ENCODE measurements around the gene BMP7. TPM values are rescaled to one million over a fixed set of nuclear protein-coding genes. Genes with fewer than 3 reads are reported as not detected.

BMP7 gene
- total and polyA plus RNA-seq, 2 donors (not counting 3 experiments of a cell fraction or from before 2014, with no cell fraction given), result not detected

DNA sequence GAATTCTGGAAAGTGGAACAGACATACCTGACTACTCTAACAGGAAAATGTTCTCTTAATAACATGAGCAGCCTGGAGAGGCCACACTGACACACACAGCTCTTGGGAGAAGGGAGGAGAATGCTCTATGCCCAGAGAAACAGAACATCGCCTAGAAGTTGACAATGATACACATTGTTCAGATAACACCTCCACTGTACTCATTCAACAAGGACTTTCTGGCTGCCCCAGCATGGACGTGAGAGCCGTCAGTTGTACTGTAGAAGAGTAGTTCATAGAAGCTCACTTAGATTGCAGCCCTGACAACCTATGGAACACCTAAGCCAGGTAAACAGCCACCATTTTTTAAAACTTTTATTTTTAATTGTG lies 28.9 kb downstream of the BMP7 start:
- Histone ChIP-seq H3K9me3 (replicated peaks; ENCODE audit: control insufficient read depth, insufficient read depth, low read length) (no peaks in the 10 kb centered on the region), H3K79me2 (ENCODE audit: control insufficient read depth, insufficient read depth, low read length) (no peaks in the 10 kb centered on the region), H3K4me3 (replicated peaks in 1 of 3; ENCODE audit: insufficient read depth in 1 of 3, low read depth in 1 of 3, low read length in 3 of 3) (no peak overlapping the region), H3K9ac (replicated peaks; ENCODE audit: extremely low read depth, insufficient read depth, low read length) (no peak overlapping the region), H3K9me1 (replicated peaks; ENCODE audit: control insufficient read depth, extremely low read depth, insufficient read depth, low read length) (no peaks in the 10 kb centered on the region), H3K4me1 (ENCODE audit: control insufficient read depth, extremely low read depth, insufficient read depth, low read length) (no peaks in the 10 kb centered on the region), H3K4me2 (ENCODE audit: insufficient read depth, low read length) (no peak overlapping the region), H3K27ac (ENCODE audit: insufficient read depth, low read depth, low read length) (no peak overlapping the region), H4K20me1 (replicated peaks; ENCODE audit: control insufficient read depth, extremely low read depth, insufficient read depth, low read length) (no peaks in the 10 kb centered on the region), H3K27me3 (ENCODE audit: control insufficient read depth in 2 of 2, insufficient read depth in 2 of 2, low read length in 2 of 2) (no peaks in the 10 kb centered on the region), H3K36me3 (ENCODE audit: control insufficient read depth in 2 of 2, extremely low read depth in 1 of 2, insufficient read depth in 2 of 2, low read length in 2 of 2) (no peaks in the 10 kb centered on the region), H2AFZ (ENCODE audit: low read depth, low read length) (no peak overlapping the region)
- BruUV-seq (replicated peaks), result no TSS peak
- ChIA-PET CTCF (no interaction called here), POLR2A (no interaction called here)
- DNase-seq (ENCODE audit: low read depth, low spot score), result no peak
- no peak for TF ChIP-seq FOS (IDR thresholded peaks at IDR 0.05; ENCODE audit: borderline replicate concordance, insufficient read depth, low read length)
- TF ChIP-seq JUN (IDR thresholded peaks at IDR 0.05; ENCODE audit: borderline replicate concordance, insufficient read depth, insufficient read length, low read depth), result no peak
- TF ChIP-seq, protein P1, sequence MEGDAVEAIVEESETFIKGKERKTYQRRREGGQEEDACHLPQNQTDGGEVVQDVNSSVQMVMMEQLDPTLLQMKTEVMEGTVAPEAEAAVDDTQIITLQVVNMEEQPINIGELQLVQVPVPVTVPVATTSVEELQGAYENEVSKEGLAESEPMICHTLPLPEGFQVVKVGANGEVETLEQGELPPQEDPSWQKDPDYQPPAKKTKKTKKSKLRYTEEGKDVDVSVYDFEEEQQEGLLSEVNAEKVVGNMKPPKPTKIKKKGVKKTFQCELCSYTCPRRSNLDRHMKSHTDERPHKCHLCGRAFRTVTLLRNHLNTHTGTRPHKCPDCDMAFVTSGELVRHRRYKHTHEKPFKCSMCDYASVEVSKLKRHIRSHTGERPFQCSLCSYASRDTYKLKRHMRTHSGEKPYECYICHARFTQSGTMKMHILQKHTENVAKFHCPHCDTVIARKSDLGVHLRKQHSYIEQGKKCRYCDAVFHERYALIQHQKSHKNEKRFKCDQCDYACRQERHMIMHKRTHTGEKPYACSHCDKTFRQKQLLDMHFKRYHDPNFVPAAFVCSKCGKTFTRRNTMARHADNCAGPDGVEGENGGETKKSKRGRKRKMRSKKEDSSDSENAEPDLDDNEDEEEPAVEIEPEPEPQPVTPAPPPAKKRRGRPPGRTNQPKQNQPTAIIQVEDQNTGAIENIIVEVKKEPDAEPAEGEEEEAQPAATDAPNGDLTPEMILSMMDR (IDR thresholded peaks at IDR 0.05; ENCODE audit: extremely low read depth in 1 of 2, insufficient read depth in 1 of 2, low read depth in 1 of 2, low read length in 2 of 2), result no peak
- TF ChIP-seq EZH2 (IDR thresholded peaks at IDR 0.05; ENCODE audit: borderline replicate concordance, low read depth, low read length, severe bottlenecking), result no peak
- TF ChIP-seq MYC (IDR thresholded peaks at IDR 0.05; ENCODE audit: low read depth, low read length), result no peak
- no peak for TF ChIP-seq POLR2AphosphoS5 (IDR thresholded peaks at IDR 0.05; ENCODE audit: insufficient read depth, low read depth, low read length)
- intact Hi-C loops (cut with micrococcal nuclease), result no loop called here
- dilution Hi-C loops (cut with MboI; ENCODE audit: extremely low pct_ligation_motif_present, low sequenced_read_pairs), result no loop called here
- FAIRE-seq, result no peak

All from endothelial cell of umbilical vein (primary cell).